NCI-H128 (cell line): ENCODE measurements around the gene STAT4.

Experiments
- DNase-seq: peaks from one replicate; lab custom pipeline; 2025; ENCODE audit not compliant: unreplicated experiment; lab: John Stamatoyannopoulos, UW

STAT4 gene

DNA sequence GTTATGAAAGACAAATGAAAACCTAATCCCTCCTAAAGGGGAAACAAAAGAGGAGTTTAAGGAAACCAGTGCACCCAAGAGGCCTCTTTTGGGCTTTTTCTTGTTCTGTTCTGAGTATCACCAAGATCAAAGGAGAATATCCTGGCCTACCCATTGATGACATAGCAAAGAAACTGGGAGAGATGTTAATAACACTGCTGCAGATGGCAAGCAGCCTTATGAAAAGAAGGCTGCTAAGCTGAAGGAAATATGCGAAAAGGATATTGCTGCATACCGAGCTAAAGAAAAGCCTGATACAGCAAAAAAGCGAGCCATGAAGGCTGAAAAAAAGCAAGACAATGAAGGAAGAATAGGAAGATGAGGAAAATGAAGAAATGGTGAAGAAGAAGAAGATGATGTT is 23.6 kb upstream of the STAT4 start:
- no peak for DNase-seq

DNA sequence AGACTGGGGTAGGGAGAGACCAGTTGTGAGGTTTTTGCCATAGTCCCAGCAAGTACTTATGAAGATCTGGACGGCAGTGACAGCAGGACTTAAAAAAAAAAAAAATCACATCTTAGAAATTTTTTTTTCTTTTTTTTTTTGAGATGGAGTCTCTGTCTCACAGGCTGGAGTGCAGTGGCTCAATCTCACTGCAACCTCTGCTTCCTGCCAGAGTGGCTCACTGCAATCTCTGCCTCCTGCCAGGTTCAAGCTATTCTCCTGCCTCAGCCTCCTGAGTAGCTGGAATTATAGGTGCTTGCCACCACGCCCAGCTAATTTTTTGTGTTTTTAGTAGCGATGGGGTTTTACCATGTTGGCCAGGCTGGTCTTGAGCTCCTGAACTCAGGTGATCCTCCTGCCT is 22.4 kb upstream of the STAT4 start:
- no peak for DNase-seq

DNA sequence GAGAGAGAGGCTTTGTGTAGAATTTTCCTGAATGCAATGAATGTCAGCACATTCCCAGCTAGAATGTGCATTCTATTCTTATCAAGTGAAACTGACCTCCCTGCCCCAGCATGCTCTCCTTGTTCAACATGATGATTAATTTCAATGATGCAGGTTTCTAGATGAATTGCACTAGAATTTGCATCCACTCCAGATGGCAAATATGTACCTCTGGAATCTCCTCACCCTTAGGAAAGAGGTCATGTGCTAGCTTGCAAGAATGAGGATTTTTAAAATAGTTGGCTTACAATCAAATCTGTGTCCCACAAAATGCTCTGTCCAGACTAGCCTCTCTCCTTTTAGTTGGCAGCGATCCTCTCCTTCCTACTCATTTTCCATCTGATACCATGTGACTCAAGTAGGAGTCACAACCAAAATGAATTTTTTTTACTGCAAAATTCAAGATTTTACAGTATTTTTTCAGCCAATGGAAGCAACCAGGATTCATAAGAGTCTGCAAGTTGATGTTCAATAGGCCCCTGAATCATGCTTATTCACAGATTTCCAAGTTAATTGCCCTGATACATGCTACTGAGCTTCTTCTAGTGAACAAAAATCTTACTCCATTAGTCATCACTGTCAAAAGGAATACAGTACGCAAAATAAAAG is 21.0 kb upstream of the STAT4 start:
- DNase-seq = no peak

DNA sequence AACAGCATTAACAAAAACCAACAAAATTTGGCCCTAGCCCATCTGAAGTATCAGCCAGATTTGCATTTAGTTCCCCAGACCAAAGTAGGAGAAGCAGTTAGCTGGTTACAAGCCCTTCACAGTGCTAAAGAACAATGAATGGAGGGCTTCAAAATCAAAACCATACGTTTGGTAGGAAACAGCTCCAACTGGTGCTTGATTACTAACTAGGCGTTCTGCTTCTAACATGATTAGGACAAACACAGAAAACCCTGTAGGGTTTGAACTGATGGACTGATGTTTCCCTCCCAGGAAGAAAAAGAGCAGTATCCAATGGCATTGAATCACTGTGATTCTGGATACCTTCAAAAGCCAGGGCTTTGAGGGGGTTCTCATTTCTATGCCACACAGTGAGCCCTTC is 20.5 kb upstream of the STAT4 start:
- no peak for DNase-seq

DNA sequence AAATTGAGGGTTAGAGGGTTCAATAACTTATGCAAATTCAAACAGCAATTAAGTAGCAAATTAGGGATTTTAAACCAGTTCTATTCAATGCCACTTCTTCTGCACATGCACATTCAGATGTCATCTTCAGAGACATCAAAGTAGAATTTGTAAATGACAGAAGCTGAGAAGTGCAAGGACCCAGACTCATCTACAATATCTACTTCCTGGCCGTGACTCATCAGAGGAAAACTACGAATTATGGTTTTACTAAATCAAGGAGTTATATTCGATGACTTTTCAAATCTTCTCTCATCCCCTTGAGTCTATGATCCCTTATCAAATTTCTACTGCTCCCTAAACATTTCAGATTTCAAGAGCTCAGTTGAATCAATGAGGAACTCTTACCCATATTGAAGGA is 20.0 kb upstream of the STAT4 start:
- no peak for DNase-seq

DNA sequence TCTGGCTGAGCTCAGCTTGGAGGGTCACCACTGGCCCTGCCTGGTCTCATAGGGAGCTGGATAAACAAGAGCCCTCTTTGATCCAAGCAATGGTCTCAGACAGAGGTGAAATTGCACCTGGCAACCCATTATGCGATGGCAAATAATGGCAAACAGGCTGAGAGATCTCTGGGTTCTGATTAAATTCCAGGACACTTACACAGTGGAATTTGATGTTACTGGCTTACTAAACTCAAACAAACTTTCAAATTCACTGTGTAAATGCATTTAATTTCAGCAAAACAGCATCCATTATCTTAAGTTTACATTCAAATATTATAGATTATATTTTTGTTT is 19.5 kb upstream of the STAT4 start:
- no peak for DNase-seq

DNA sequence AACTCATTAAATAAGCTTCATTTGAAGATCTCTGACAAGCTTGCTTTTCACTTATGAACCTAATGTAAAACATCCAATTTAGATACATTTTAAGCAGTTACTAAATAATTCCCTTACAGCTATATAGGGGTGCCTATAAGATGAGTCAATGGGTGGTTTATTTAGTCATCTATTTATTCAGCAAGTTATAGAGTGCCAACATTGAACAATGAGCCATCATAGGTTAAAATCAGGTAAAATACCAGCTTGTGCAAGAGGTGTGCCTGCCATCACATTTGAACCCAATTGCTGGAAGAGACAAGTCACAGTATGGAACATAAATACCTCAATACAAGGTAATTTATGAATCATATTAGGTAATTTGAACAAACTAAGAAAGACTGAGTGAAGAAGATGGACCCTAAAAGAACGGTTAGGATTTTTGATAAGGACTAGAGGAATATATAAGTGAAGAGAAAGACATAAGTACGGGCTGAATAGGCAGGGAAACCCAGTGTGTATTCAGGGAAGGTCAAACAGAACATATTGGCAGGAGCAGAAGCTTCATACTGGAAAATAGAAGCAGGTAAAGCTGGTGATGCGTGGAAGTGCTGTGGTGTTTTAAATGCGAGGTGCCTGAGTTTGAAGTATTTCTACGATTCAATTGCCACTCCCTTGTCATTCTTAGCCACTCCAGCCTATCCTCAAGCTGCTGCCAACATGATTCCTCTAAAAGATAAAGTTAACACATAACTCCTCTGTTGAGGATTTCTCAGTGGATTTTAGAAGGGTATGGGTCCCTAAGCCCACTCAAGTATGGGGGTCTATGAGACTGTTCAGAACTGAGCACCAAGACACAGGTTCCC is 18.9 kb upstream of the STAT4 start:
- no peak for DNase-seq

DNA sequence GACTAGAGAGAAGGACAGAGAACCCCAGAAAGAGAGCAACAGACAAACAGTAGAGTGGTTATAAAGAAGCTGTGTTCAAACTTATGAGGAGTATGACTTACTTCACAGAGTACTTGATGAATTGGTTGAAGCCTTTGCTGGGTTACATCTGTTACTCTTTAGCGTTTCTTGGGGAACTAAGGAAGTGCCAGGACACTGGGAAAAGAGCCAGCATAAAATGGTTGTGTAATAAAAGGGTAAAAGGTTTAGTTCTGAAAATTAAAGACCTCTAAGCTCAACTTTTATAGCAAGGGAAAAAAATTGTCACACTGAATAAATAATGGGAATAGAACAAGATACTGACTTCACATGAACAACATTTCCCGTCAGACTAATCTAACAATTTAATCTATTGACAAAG is 17.0 kb upstream of the STAT4 start:
- DNase-seq = no peak

DNA sequence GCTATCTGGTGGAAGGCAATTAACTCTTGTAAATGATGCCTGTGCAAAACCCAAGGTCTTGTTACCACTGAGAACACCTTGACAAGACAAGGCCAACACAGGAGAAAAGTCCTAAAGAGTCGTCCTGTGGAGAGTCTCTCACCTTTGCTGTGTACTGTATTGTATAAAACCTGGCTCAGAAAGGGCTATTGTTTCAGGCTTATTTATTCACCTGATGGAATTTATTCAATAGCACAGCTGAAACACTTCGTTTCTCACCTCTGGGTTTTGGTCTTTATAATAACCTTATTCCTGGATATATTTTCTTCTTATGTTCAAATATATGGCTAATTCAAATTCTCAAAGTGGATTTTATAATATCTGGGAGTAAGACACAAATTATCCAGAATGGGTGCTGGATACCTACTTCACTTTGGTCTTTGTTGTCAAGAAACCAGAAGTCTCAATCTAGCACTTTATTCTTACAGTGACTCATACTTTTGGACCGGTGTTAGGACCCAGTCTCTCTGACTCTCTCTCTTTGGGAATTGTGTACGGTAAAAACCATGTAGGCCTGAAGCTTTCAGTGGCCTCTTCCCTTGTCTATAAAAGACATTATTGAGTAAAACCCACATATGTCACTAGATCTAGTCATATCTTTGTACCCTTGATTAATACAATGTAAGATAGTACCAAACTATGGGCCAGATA is 16.1 kb upstream of the STAT4 start:
- DNase-seq = no peak

DNA sequence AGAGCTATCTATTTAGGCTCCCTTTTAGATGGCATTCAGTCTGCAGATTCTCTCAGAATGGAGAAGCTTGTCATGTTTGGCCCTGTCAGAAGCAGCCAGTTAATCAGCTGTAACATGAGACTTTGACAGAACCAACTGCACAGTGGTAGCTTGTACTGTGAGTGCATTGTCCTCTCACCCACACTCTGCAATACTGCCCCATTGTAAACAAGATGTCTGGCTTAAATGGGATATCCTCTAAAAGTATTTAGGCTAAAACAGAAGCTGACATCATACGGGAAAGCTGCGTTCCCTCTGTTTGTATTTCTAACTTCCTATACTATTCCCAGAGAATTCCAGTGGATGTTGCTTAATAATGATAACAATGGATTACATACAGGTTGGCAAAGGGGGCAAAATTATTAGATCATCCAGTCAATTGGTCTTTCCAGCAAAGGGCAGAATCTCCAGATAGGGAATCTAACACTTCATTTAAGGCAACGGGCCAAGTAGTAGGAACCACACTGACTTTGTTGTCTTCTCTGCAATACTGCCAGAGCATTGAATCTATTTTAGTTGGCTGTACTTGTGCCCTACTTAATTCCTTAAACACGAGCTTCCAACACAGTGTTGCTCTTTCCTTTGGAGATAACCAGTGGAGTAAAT is 15.4 kb upstream of the STAT4 start:
- DNase-seq = peak; percentile 31

DNA sequence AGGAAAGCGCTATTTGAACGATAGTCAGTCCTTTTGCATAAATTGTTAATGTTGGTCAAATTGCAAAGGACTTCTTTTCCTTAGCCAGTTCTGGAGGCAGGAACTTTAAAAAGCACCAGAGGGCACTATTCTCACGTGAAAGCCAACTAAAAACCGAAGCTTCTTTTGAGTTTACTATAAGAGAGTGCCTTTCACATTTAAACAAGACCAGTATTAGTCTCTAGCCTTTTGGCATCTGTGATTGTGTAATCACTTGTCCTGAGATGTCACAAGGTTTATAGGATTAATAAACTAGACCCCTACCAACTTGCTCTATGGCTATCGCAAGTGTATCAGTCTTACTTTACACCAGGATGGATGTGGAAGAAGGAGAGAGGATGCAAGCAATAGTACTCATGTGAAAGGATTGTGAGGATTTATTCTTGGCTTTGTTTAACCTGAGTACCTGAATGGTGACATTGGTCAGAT is 14.4 kb upstream of the STAT4 start:
- DNase-seq = no peak

DNA sequence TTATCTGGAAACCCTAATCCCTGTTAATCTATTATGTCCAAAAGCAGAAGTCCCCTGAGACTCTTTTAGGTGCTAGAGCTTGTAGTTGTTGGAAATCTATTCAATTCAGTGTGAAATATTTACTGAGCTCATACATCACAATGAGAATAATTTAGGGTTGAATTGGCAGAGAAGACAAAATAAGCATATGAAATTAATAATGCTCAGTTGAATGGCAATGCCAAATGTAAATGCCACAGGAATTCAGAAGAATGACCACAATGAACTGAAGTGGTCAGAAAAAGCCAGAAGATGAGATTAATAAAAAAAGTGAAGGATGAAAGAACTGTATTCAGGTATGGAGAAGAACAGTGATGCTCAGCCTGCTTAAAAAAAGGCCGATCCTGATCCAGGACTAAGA is 8.0 kb upstream of the STAT4 start:
- DNase-seq = no peak

DNA sequence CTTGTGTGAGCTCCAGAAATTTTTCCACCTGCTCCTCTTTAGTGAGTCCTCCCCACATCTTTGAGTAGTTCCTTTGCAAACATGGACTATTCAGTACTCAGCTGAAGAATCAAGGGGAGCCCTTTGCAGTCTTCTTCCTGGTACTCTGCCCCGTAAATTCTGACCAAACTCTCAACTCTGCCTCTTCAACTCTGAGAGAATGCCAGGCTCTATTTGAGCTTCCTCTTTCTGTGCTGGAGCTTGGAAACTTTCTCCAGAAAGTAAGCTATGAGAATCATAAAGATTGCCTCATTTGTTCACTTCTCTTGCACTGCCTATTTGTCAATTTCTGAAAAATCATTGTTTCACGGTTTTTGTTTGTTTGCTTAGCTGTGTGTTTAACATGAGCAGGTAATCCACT is 7.4 kb upstream of the STAT4 start:
- no peak for DNase-seq

DNA sequence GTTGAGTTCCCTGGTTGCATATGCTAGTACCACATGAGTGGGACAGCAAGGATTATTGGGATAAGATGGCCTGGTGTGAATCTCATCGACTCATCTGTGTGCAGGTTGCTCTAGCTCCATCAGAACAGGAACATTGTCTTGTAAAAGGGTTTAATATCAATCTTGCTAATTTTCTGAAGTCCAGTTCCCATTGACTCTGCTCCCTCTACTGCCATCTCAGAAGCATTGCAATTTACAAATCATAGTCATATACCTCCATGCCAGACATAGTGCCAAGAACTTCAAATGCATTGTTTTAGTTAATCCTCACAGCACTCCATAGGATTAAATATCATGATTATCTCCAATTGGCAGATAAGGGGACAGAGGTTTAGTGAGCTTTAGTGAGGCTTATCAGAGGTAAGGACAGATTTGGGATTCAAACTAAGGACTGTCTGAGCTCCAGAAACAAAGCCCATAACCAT is 4.8 kb upstream of the STAT4 start:
- no peak for DNase-seq

DNA sequence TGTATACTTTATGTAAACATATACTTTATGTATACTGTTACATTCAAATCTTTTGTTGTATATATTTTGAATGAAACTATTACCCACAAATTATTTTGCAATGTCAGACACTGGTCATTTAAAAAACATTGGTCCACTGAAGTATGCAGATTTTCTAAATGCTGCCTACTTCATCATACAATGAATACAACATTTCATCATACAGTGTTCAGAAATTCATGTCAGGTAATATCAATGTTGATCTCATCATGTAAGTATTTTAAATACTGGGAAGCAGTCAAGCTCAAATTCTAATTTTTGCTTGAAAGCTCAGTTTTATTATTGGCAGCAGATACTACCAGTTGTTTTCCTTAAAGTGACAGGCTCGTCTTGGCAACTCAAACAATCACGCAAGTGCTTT is 2.9 kb upstream of the STAT4 start:
- no peak for DNase-seq

DNA sequence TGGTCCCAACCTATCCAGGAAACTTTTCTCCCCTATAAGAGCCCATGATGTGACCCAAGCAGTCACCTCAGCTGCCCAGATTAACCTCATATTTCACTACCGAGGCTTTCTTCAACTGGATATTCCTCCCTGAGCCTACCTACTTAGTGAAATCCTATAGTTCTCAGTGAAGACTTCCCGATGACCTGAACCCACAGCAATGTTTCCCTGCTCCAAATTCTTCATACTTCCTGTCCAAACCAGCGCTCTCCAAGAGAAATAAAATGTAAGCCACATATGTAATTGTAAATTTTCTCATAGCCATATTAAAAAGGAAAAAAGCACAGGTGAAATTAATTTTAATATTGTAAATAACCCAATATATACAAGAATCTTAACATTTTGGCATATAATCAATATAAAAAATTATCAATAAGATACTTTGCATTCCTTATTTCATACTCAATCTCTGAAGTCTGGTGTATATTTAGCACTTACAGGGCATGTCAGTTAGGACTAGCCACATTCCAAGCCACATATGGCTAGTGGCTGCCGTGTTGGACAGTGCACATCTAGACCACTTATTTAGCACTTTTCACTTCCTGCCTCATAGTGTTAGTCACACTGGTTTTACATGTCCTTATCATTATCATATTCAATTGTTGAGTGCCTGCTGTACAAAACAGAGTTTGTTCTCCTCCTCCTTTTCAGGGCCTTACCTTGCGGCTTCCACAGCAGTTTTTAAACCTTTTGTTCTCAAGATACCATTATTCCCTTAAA is 1.9 kb upstream of the STAT4 start:
- DNase-seq = no peak

DNA sequence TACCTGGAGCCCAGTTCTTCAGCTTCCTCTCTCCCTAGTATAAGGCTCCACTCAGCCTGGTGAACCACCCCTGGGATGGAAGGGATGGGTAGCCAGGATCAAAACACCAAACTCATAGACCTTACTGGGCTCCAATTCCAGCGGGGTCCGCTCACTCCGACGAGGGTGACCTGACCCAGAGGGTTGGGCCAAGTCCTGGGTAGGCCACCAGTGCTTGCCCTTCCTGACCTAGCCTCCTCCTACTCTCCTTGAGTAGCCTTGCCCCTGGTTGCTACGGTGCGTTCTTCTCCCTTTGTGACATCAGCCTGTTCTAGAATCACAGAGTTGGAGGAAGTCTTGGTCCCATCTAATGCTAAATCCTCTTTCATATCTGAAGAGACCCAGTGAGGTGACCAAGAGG is 537 bp upstream of the STAT4 start:
- DNase-seq = no peak

DNA sequence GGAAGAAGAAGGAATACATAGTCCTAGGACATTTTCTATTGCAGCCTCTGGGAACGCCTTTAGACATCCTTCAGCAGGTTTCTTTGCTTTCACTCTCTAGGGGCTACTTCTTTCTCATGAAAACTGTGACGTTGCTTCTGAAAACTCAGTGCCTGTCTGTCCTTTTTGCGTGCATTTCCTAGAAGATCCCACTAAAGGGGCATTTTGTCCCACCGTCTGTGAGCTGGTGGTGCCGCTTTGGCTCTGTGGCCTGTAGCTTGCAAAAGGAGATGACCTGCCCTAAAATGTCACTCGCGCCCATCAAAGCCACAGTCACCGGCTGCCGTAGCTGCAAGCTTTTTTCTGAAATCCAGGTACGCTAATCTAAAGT is 579 bp downstream of the STAT4 start:
- no peak for DNase-seq

DNA sequence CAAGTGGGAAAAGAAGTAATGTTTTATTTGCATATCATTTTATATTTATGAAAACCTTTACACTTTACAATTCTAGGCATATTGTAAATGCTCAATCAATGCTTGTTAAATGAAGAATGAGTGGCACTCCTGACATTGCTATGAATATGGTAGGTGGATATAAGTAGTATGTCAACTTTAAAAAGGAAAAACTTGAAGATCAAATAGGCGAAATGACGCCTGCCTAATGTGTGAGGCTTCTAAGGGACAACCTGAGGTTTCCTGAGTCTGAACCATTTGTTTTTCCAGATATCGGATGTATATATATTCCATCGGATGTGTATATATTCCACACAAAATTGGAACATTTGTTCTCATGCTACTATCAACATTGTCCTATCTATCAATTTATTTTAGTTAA is 1.4 kb downstream of the STAT4 start:
- DNase-seq = no peak

DNA sequence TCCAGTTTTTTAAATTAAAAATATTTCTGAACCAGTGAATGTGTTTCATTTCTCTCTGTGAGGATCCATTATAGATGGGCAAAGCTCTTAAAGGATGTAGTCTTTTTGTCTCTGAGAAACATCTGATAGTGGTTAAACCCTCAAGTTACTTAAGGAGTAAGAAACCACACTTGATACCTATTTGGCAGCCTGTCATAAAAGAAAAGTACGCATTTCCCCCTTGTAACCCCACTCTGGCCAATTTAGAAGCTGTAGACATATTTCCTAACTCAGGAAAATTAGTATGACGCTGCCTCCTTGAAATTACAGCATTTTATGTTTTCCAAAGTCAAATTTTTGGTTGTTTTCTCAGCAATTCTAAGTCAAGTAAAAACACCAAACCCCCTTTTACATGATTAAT is 2.0 kb downstream of the STAT4 start:
- no peak for DNase-seq

DNA sequence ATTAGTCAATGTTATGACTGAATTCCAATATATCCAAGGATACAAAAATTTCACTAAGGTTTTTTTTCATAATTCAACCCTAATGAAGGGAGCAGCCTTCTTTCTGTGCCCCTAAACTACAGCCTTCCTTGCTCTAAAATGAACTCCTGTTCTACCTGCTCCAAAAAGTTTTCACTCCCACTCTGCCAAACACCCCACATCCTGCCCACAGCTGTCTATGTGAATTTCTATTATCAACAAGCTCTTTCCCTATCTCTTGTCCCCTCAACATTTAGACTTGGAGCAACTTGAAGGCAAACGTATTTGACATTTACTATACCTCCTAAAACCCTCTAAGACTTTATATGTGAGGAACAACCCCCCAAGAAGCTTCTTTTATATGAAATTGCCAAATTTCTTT is 2.5 kb downstream of the STAT4 start:
- no peak for DNase-seq
